ENCODE results near the gene LRPPRC.

GRCh38 chr2:44015239-44015638 lies 19.4 kb upstream of the LRPPRC start:
- TF ChIP-seq CTCF (IDR thresholded peaks at IDR 0.05; ENCODE audit: poor library complexity) (no peak), EZH2phosphoT487 (IDR thresholded peaks at IDR 0.05; ENCODE audit: low read depth, severe bottlenecking, unreplicated experiment) (no peak), EZH2 (IDR thresholded peaks at IDR 0.05; ENCODE audit: borderline replicate concordance) (no peak)
